ENCODE results near the gene VSTM4. TPM values are rescaled to one million over a fixed set of nuclear protein-coding genes. Genes with fewer than 3 reads are reported as not detected.

The VSTM4 gene
- total RNA-seq, 1 donor from 2014 or later = 21.1 TPM

GRCh38 chr10:48974510-48975156 is 140.7 kb downstream of the VSTM4 start:
- no peak for TF ChIP-seq CTCF (IDR thresholded peaks at IDR 0.05; ENCODE audit: borderline replicate concordance)
- no peak for DNase-seq
- Histone ChIP-seq H3K36me3 (no peaks in the 10 kb centered on the region), H3K4me3 (no peak overlapping the region), H3K27me3 (ENCODE audit: low read depth) (no peaks in the 10 kb centered on the region), H3K9me3 (replicated peaks) (no peaks in the 10 kb centered on the region), H3K27ac (replicated peaks) (no peak overlapping the region), H3K4me1 (no peaks in the 10 kb centered on the region)
- intact Hi-C loops (cut with micrococcal nuclease) = no loop called here

GRCh38 chr10:48973065-48973464 is 142.3 kb downstream of the VSTM4 start:
- DNase-seq = no peak
- intact Hi-C loops (cut with micrococcal nuclease) = no loop called here
- TF ChIP-seq CTCF (IDR thresholded peaks at IDR 0.05; ENCODE audit: borderline replicate concordance) = no peak
- Histone ChIP-seq H3K27ac (replicated peaks) (no peak overlapping the region), H3K4me1 (no peaks in the 10 kb centered on the region), H3K36me3 (no peaks in the 10 kb centered on the region), H3K9me3 (replicated peaks) (no peaks in the 10 kb centered on the region), H3K27me3 (ENCODE audit: low read depth) (no peaks in the 10 kb centered on the region), H3K4me3 (no peak overlapping the region)

- Histone ChIP-seq H3K4me1 (no peaks in the 10 kb centered on the region), H3K9me3 (replicated peaks) (no peaks in the 10 kb centered on the region), H3K4me3 (no peak overlapping the region), H3K27ac (replicated peaks) (no peak overlapping the region), H3K27me3 (ENCODE audit: low read depth) (no peaks in the 10 kb centered on the region), H3K36me3 (no peaks in the 10 kb centered on the region)
- intact Hi-C loops (cut with micrococcal nuclease) = no loop called here
- no peak for DNase-seq
- TF ChIP-seq CTCF (IDR thresholded peaks at IDR 0.05; ENCODE audit: borderline replicate concordance) = no peak
Observed at GRCh38 chr10:48970654-48971053, 144.7 kb downstream of the VSTM4 start.

- DNase-seq = no peak
- H3K36me3 ChIP-seq = no peaks in the 10 kb centered on the region
- no peak overlapping the region for H3K4me3 ChIP-seq
- intact Hi-C loops (cut with micrococcal nuclease) = no loop called here
- no peaks in the 10 kb centered on the region for H3K4me1 ChIP-seq
- H3K27me3 ChIP-seq (ENCODE audit: low read depth) = no peaks in the 10 kb centered on the region
- no peak for TF ChIP-seq CTCF (IDR thresholded peaks at IDR 0.05; ENCODE audit: borderline replicate concordance)
- H3K9me3 ChIP-seq (replicated peaks) = no peaks in the 10 kb centered on the region
- no peak overlapping the region for H3K27ac ChIP-seq (replicated peaks)
Observed at GRCh38 chr10:48970046-48970445, 145.3 kb downstream of the VSTM4 start.

- intact Hi-C loops (cut with micrococcal nuclease) = no loop called here
- no peak for TF ChIP-seq CTCF (IDR thresholded peaks at IDR 0.05; ENCODE audit: borderline replicate concordance)
- no peaks in the 10 kb centered on the region for H3K36me3 ChIP-seq
- no peaks in the 10 kb centered on the region for H3K9me3 ChIP-seq (replicated peaks)
- H3K27me3 ChIP-seq (ENCODE audit: low read depth) = no peaks in the 10 kb centered on the region
- no peaks in the 10 kb centered on the region for H3K4me1 ChIP-seq
- no peak overlapping the region for H3K27ac ChIP-seq (replicated peaks)
- no peak for DNase-seq
- H3K4me3 ChIP-seq = no peak overlapping the region
Observed at GRCh38 chr10:48968036-48968435, 147.3 kb downstream of the VSTM4 start.
